Mesothelial cell of epicardium (in vitro differentiated cells): ENCODE data around the gene EEF1A2. TPM values are rescaled to one million over a fixed set of nuclear protein-coding genes. Genes with fewer than 3 reads are reported as not detected.

Experiments used
- DNase-seq, 2 experiments: peaks; one replicate each; pipeline ENCODE4 v3.0.0; 2021; ENCODE audit warnings: low spot score in 2 of 2; ENCODE audit not compliant: unreplicated experiment in 2 of 2
- H3K27ac Mint-ChIP-seq: 2 replicates; pipeline ENCODE4 v1.8.0; 2021; ENCODE audit warnings: mixed read lengths
- H3K27me3 Mint-ChIP-seq: 2 replicates; pipeline ENCODE4 v1.8.0; 2021; ENCODE audit warnings: low read depth, mixed read lengths
- H3K36me3 Mint-ChIP-seq: 2 replicates; pipeline ENCODE4 v1.8.0; 2021; ENCODE audit warnings: mixed read lengths
- H3K4me1 Mint-ChIP-seq: 2 replicates; pipeline ENCODE4 v1.8.0; 2021; ENCODE audit warnings: mixed read lengths
- H3K4me3 Mint-ChIP-seq: 2 replicates; pipeline ENCODE4 v1.8.0; 2021; ENCODE audit warnings: mild to moderate bottlenecking, moderate library complexity, mixed read lengths
- H3K9me3 Mint-ChIP-seq: 2 replicates; pipeline ENCODE4 v1.8.0; 2021; ENCODE audit warnings: mixed read lengths
- total RNA-seq: library from RNA; stranded (reverse); gene quantifications from 3 replicates; pipeline ENCODE4 v1.2.1, GENCODE V29; 2021
- TF ChIP-seq, protein P1 (sequence below): fragments of 200-600 bp; sonication (generic); IDR thresholded peaks from one replicate; pipeline ENCODE4 v1.5.0; 2021; ENCODE audit warnings: antibody characterized with exemption; ENCODE audit not compliant: unreplicated experiment

Gene EEF1A2
- total RNA-seq, 1 donor from 2014 or later: 14.6 TPM

DNA sequence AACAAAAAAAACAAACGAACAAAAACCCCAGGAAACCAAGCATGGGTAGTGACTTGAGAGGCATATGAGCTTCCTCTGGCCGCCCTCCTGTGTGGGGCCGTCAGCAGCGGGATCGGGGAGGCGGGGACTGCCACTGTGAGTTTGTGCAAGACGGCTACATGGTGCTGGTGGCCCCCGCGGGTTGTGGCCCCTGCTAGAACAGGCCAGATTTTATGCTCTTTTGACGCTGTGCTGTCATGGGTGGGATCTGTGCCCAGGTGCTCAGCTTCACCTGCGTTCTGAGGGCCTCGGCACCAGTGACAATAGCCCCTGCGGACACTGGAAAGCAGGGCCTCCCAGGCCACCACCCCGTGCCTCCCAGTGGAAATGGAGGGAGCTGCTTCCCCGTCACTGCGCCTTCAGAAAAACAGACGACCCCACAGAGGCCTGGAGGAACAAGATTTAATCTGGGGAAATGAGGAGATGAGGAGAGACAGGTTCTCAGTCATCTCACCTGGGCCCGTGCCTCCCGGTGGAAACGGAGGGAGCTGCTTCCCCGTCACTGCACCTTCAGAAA, 21.7 kb downstream of the EEF1A2 start:
- H3K27me3 Mint-ChIP-seq: peaks cover 80% of the 10 kb centered on the region
- H3K9me3 Mint-ChIP-seq: no peaks in the 10 kb centered on the region
- no peak overlapping the region for H3K27ac Mint-ChIP-seq
- no peaks in the 10 kb centered on the region for H3K36me3 Mint-ChIP-seq
- H3K4me3 Mint-ChIP-seq: no peak overlapping the region
- no peak for DNase-seq
- peaks cover 4% of the 10 kb centered on the region for H3K4me1 Mint-ChIP-seq
- TF ChIP-seq, protein P1, sequence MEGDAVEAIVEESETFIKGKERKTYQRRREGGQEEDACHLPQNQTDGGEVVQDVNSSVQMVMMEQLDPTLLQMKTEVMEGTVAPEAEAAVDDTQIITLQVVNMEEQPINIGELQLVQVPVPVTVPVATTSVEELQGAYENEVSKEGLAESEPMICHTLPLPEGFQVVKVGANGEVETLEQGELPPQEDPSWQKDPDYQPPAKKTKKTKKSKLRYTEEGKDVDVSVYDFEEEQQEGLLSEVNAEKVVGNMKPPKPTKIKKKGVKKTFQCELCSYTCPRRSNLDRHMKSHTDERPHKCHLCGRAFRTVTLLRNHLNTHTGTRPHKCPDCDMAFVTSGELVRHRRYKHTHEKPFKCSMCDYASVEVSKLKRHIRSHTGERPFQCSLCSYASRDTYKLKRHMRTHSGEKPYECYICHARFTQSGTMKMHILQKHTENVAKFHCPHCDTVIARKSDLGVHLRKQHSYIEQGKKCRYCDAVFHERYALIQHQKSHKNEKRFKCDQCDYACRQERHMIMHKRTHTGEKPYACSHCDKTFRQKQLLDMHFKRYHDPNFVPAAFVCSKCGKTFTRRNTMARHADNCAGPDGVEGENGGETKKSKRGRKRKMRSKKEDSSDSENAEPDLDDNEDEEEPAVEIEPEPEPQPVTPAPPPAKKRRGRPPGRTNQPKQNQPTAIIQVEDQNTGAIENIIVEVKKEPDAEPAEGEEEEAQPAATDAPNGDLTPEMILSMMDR: no peak

DNA sequence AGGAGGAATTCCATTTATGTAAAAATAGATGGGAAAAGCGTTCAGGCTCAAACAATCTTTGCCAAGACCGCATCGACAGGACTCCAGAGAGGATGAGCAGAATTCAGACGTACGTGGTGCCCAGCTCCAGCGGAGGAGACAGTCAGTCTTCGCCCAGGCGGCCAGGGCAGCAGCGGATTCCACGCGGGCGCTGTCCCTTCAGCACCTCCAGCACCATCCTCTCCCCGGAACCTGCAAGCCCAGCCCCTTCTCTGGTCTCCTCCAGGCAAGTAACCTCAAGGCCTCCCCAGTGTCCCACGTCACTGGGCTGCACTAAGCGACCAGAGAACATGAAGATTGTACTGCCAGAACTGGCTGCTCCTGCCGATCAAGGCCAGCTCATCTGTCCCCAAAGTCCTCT, 23.7 kb downstream of the EEF1A2 start:
- Mint-ChIP-seq H3K36me3 (no peaks in the 10 kb centered on the region), H3K9me3 (no peaks in the 10 kb centered on the region), H3K4me3 (no peak overlapping the region), H3K27me3 (peaks cover 80% of the 10 kb centered on the region), H3K27ac (no peak overlapping the region), H3K4me1 (peaks cover 6% of the 10 kb centered on the region)
- DNase-seq: peak in 1 of 2 experiments; percentile 68
- TF ChIP-seq, protein P1: no peak

DNA sequence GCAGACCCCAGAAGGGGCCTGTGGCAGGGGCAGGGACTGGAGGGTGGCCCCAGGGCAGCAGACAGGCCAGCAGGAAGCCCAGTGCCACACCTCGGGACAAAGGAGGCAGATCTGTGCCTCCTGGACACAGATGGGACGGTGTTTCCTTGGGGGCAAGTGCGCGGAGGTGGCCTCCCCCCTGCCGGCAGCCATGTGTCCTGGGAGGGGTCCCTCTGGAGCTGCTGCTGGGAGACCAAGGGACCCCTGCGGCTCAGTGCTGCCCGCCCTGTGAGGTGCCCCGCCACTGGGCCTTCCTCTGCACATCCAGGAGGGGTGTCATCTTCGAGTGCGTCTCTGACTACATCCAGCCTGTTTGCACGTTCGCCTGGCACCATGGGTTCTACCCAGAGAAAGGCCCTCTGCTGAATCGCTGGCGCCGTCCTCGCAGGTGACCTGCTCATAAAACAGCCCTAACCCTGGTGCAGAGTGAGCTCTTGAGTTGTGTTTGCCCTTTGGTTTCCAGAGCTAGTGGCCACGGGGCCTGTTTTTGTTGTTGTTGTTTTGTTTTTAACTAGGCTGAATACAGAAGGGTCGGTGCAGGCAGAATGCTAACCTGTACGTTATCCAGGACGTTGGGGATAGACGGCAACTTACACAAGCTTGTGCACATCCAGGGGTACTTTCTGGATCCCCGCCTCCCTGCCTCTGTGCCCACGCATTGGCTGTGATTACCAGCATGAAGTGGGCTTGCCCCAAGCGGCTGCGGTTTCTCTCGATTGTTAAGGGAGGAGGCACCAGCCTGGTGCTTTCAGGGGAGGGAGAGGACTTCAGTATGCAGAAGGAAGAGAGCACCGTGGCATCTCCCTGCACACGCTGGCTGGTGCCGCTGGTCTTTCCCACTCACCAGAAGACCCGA, 25.1 kb downstream of the EEF1A2 start:
- DNase-seq: no peak
- H3K4me1 Mint-ChIP-seq: peaks cover 7% of the 10 kb centered on the region
- H3K36me3 Mint-ChIP-seq: no peaks in the 10 kb centered on the region
- H3K9me3 Mint-ChIP-seq: no peaks in the 10 kb centered on the region
- no peak overlapping the region for H3K27ac Mint-ChIP-seq
- H3K4me3 Mint-ChIP-seq: peak overlapping the region; percentile 6
- H3K27me3 Mint-ChIP-seq: peaks cover 83% of the 10 kb centered on the region
- TF ChIP-seq, protein P1: no peak

DNA sequence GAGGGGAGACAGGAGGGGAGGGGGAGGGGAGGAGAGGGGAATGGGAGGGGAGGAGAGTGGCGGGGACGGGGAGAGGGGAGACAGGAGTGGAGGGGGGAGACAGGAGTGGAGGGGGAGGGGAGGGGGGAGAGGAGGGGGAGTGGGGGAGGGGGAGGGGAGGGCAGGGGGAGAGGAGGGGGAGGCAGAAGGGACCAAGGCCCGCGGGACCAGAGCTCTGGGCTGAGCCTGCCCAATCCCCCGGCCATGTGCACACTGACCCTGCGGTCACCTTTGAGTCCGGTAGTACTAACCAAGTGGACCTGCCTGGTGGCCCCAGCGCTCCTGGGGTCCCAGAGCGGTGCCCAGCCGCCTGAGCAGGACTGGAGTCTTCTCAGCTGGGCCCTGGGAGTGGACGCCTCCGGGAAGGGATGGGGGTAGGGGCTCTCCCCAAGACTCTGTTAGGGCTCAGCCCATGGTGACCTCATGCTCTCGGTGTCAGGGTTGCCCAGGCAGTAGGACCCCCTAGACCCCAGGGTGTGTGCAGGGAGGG, 26.0 kb downstream of the EEF1A2 start:
- Mint-ChIP-seq H3K27ac (no peak overlapping the region), H3K4me1 (peaks cover 7% of the 10 kb centered on the region), H3K27me3 (peaks cover 83% of the 10 kb centered on the region), H3K9me3 (no peaks in the 10 kb centered on the region), H3K36me3 (no peaks in the 10 kb centered on the region), H3K4me3 (peak overlapping the region; percentile 30)
- DNase-seq: no peak
- TF ChIP-seq, protein P1: no peak

DNA sequence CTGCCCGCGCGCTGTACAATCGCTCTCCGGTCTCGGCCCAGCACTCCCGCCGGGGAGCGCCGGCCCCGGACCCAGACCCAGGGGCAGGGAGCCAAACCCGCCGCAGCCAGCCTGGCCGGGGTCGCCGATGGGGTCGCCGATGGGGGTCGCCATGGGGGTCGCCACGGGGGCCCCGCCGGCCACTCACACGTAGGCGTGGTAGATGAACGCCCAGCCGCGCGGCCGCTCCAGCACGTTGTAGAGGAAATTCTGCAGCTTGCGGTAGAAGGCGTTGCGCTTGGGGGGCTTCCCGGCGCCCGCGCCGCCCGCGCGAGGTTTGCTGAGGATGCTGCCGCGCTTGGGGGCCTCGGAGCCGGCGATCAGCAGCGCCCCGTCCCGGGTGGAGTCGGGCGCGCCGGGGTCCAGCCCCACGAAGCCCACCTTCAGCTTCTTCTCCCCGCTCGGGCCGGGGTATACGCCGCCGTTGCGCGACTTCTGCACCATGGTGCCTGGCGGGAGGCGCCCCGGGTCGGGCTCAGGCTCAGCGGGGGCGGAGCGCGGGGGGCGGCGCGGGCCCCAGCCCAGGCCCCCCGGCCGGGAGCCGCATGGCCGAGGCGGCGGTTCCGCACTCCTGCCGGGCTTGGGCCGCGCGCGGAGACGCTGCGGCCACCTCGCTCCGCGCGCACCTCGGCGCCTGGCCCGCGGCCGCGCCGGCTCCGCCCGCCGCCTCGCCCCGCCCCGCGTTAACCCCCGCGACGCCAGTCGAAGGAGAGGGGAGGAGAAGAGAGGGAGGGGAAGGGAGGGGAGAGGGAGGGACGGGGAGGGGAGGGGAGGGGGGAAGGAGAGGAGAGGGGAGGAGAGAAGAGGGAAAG, 26.7 kb downstream of the EEF1A2 start, which contains the start of gene KCNQ2:
Gene KCNQ2, minus strand, starts transcription at position 675 of the 851 bp plus-strand sequence. Its CDS starts 192 bp downstream, at position 483.
- Mint-ChIP-seq H3K9me3 (no peaks in the 10 kb centered on the region), H3K27me3 (peaks cover 83% of the 10 kb centered on the region), H3K36me3 (no peaks in the 10 kb centered on the region), H3K4me1 (peaks cover 3% of the 10 kb centered on the region), H3K27ac (no peak within 1 kb of the TSS), H3K4me3 (peak within 1 kb of the TSS; percentile 30)
- DNase-seq: no peak
- TF ChIP-seq, protein P1: no peak
